ENCODE data around the gene SLC26A3. TPM values are rescaled to one million over a fixed set of nuclear protein-coding genes. Genes with fewer than 3 reads are reported as not detected.
A peak's percentile ranks its signal among the peaks of the same experiment; 100 is the strongest.

The SLC26A3 gene
- total RNA-seq, 2 donors from 2014 or later = 0.91 to 3.3 TPM

- H3K4me3 ChIP-seq = no peak overlapping the region
- H3K4me1 ChIP-seq (replicated peaks) = no peaks in the 10 kb centered on the region
- WGBS = 96% methylated on average over 2 of the region's 2 CpGs
- no peaks in the 10 kb centered on the region for H3K9me3 ChIP-seq
- H3K27ac ChIP-seq = no peak overlapping the region
- no peak for TF ChIP-seq POLR2AphosphoS5 (IDR thresholded peaks at IDR 0.05)
- TF ChIP-seq CTCF (IDR thresholded peaks at IDR 0.05) = no peak
- intact Hi-C loops (cut with DNase I) = no loop called here
- H3K27me3 ChIP-seq (replicated peaks; ENCODE audit: insufficient read depth) = no peaks in the 10 kb centered on the region
- DNase-seq (ENCODE audit: low spot score) = no peak
- no peaks in the 10 kb centered on the region for H3K36me3 ChIP-seq
Measured at GRCh38 chr7:107767391-107767790, 35.6 kb downstream of the SLC26A3 start.

- H3K27ac ChIP-seq = no peak overlapping the region
- H3K4me3 ChIP-seq = no peak overlapping the region
- H3K9me3 ChIP-seq = no peaks in the 10 kb centered on the region
- intact Hi-C loops (cut with DNase I) = no loop called here
- TF ChIP-seq POLR2AphosphoS5 (IDR thresholded peaks at IDR 0.05) = no peak
- TF ChIP-seq POLR2A (IDR thresholded peaks at IDR 0.05) = no peak
- TF ChIP-seq CTCF (IDR thresholded peaks at IDR 0.05) = no peak
- WGBS = 100% methylated on average over 1 of the region's 1 CpG
- H3K36me3 ChIP-seq = peaks cover 0 to 17% of the 10 kb centered on the region in 2 donors
- no peaks in the 10 kb centered on the region for H3K4me1 ChIP-seq (replicated peaks)
- H3K27me3 ChIP-seq (replicated peaks; ENCODE audit: insufficient read depth) = no peaks in the 10 kb centered on the region
- DNase-seq (ENCODE audit: low spot score) = no peak
Measured at GRCh38 chr7:107758667-107759066, 44.4 kb downstream of the SLC26A3 start.

- WGBS = 99% methylated on average over 2 of the region's 2 CpGs
Measured at GRCh38 chr7:107754642-107755041, 48.4 kb downstream of the SLC26A3 start.

GRCh38 chr7:107751113-107751512 is 51.9 kb downstream of the SLC26A3 start:
- 97% methylated on average over 7 of the region's 7 CpGs for WGBS
- H3K4me3 ChIP-seq = no peak overlapping the region
- TF ChIP-seq POLR2A (IDR thresholded peaks at IDR 0.05) (no peak), POLR2AphosphoS5 (IDR thresholded peaks at IDR 0.05) (no peak), CTCF (IDR thresholded peaks at IDR 0.05) (no peak)
- intact Hi-C loops (cut with DNase I) = no loop called here
- no peaks in the 10 kb centered on the region for H3K27me3 ChIP-seq (replicated peaks; ENCODE audit: insufficient read depth)
- no peaks in the 10 kb centered on the region for H3K36me3 ChIP-seq
- H3K9me3 ChIP-seq = no peaks in the 10 kb centered on the region
- DNase-seq (ENCODE audit: low spot score) = no peak
- H3K4me1 ChIP-seq (replicated peaks) = no peaks in the 10 kb centered on the region
- H3K27ac ChIP-seq = no peak overlapping the region

More at GRCh38 chr7:107754642-107755041, 48.4 kb downstream of the SLC26A3 start:
- no peak for DNase-seq (ENCODE audit: low spot score)
- H3K9me3 ChIP-seq = no peaks in the 10 kb centered on the region
- no peak overlapping the region for H3K27ac ChIP-seq
- no peak for TF ChIP-seq POLR2AphosphoS5 (IDR thresholded peaks at IDR 0.05)
- TF ChIP-seq POLR2A (IDR thresholded peaks at IDR 0.05) = no peak
- no peak for TF ChIP-seq CTCF (IDR thresholded peaks at IDR 0.05)
- intact Hi-C loops (cut with DNase I) = no loop called here
- H3K36me3 ChIP-seq = peaks cover 0 to 17% of the 10 kb centered on the region in 2 donors
- no peaks in the 10 kb centered on the region for H3K4me1 ChIP-seq (replicated peaks)
- H3K4me3 ChIP-seq = no peak overlapping the region
- H3K27me3 ChIP-seq (replicated peaks; ENCODE audit: insufficient read depth) = no peaks in the 10 kb centered on the region

GRCh38 chr7:107746006-107746405 is 57.0 kb downstream of the SLC26A3 start:
- intact Hi-C loops (cut with DNase I) = loop anchor here (10.0 kb wide), 1 partner anchor 399 kb away; no protein-coding TSS in a partner anchor
- H3K9me3 ChIP-seq = no peaks in the 10 kb centered on the region
- no peak for TF ChIP-seq POLR2A (IDR thresholded peaks at IDR 0.05)
- TF ChIP-seq CTCF (IDR thresholded peaks at IDR 0.05) = no peak
- no peak for TF ChIP-seq POLR2AphosphoS5 (IDR thresholded peaks at IDR 0.05)
- DNase-seq (ENCODE audit: low spot score) = no peak
- WGBS = 52% methylated on average over 3 of the region's 3 CpGs
- no peaks in the 10 kb centered on the region for H3K4me1 ChIP-seq (replicated peaks)
- H3K27ac ChIP-seq = peak overlapping the region in 1 of 2 donors; percentile 95
- H3K4me3 ChIP-seq = peak overlapping the region in 1 of 2 donors; percentile 71
- no peaks in the 10 kb centered on the region for H3K36me3 ChIP-seq
- H3K27me3 ChIP-seq (replicated peaks; ENCODE audit: insufficient read depth) = no peaks in the 10 kb centered on the region
